Endometrium (tissue), 2 donors: ENCODE results near the gene RAB43.
"Not testable (repeated sequence)": the region's sequence is repeated elsewhere in the genome, so short reads cannot be mapped to it uniquely, and the experiment has no call there.

Experiments
- FAIRE-seq: peaks from 2 replicates; lab custom pipeline; 2012; peaks lifted over from hg19 to GRCh38; lab: Jason Lieb, UNC
- donor health status: control.
- donor health status: control.

The RAB43 gene

GRCh38 chr3:129121792-129122411 lies at the start of gene RAB43:
TSS of gene RAB43 (minus strand) at chr3:129121804. CDS start at chr3:129121489, 315 bp downstream.
- no peak for FAIRE-seq

GRCh38 chr3:129166579-129167332 lies 45.2 kb upstream of the RAB43 start:
- no peak for FAIRE-seq

GRCh38 chr3:129165594-129165993 lies 44.0 kb upstream of the RAB43 start:
- FAIRE-seq, result not testable (repeated sequence)

- FAIRE-seq, result no peak
These were observed 42.9 kb upstream of the RAB43 start for GRCh38 chr3:129164500-129164899.

GRCh38 chr3:129162729-129163579 lies 41.4 kb upstream of the RAB43 start:
- FAIRE-seq, result no peak

GRCh38 chr3:129161860-129162271 lies 40.3 kb upstream of the RAB43 start:
- no peak for FAIRE-seq

- FAIRE-seq, result peak; percentile 68
These were observed 39.6 kb upstream of the RAB43 start, which contains the start of gene ISY1 for GRCh38 chr3:129160891-129161859. TSS of gene ISY1 (minus strand) at chr3:129161063. CDS start at chr3:129160975, 88 bp downstream.

- no peak for FAIRE-seq
These were observed 23.2 kb upstream of the RAB43 start for GRCh38 chr3:129144786-129145185.

- not testable (repeated sequence) for FAIRE-seq
These were observed 19.4 kb upstream of the RAB43 start for GRCh38 chr3:129141011-129141410.

- FAIRE-seq, result no peak
These were observed 18.3 kb upstream of the RAB43 start for GRCh38 chr3:129139911-129140310.

GRCh38 chr3:129136275-129136674 lies 14.7 kb upstream of the RAB43 start:
- not testable (repeated sequence) for FAIRE-seq

GRCh38 chr3:129132097-129132866 lies 10.7 kb upstream of the RAB43 start:
- no peak for FAIRE-seq

- FAIRE-seq, result no peak
These were observed 10.0 kb upstream of the RAB43 start for GRCh38 chr3:129131465-129132088.

GRCh38 chr3:129130291-129130813 lies 8.7 kb upstream of the RAB43 start:
- FAIRE-seq, result no peak

- FAIRE-seq, result no peak
These were observed 7.0 kb upstream of the RAB43 start for GRCh38 chr3:129128357-129129155.

- FAIRE-seq, result no peak
These were observed 5.2 kb upstream of the RAB43 start for GRCh38 chr3:129126726-129127280.

- no peak for FAIRE-seq
These were observed 1.9 kb upstream of the RAB43 start for GRCh38 chr3:129123314-129124060.
